GM12878 (cell line): Measurements from ENCODE around the gene FASN.
"Not testable (repeated sequence)": the region's sequence is repeated elsewhere in the genome, so short reads cannot be mapped to it uniquely, and the experiment has no call there.

Experiments
- CHD2 ChIP-seq: IDR thresholded peaks from 2 replicates; pipeline ENCODE4 v1.6.1; 2011; ENCODE audit warnings: low read depth, low read length, improper control_type of control experiment, borderline replicate concordance
- CHD4 ChIP-seq: fragments of 200-600 bp; sonication (generic); IDR thresholded peaks from 2 replicates; pipeline ENCODE4 v1.6.1; 2016; ENCODE audit warnings: mild to moderate bottlenecking
- CTCF ChIP-seq, 3 experiments: IDR thresholded peaks in 2 of 3; conservative IDR thresholded peaks in 1 of 3; 2 replicates each; pipeline ENCODE4 v1.5.1; 2011; ENCODE audit warnings: low read depth in 3 of 3, low read length in 3 of 3, mild to moderate bottlenecking in 3 of 3, control low read depth in 2 of 3, moderate library complexity in 2 of 3, inconsistent platforms in 1 of 3, mixed read lengths in 1 of 3; ENCODE audit not compliant: control insufficient read depth in 2 of 3, insufficient read depth in 1 of 3; ENCODE audit errors: extremely low read depth in 1 of 3
- DPF2 ChIP-seq: fragments of 450-650 bp; IDR thresholded peaks from 2 replicates; pipeline ENCODE4 v1.6.1; 2017; ENCODE audit warnings: mild to moderate bottlenecking
- EZH2 ChIP-seq: IDR thresholded peaks from 2 replicates; pipeline ENCODE4 v1.6.1; 2012; ENCODE audit warnings: low read depth, mild to moderate bottlenecking, control low read depth, inconsistent platforms, low read length, borderline replicate concordance; ENCODE audit not compliant: control insufficient read depth
- FOS ChIP-seq: IDR thresholded peaks from 3 replicates; pipeline ENCODE4 v1.6.1; 2011; ENCODE audit warnings: borderline replicate concordance; ENCODE audit not compliant: insufficient read length; ENCODE audit errors: extremely low read depth
- POLR2AphosphoS5 ChIP-seq: IDR thresholded peaks from 2 replicates; pipeline ENCODE4 v1.6.1; 2011; ENCODE audit warnings: mild to moderate bottlenecking, low read length, inconsistent platforms
- REST ChIP-seq: IDR thresholded peaks from 2 replicates; pipeline ENCODE4 v1.6.1; 2012; ENCODE audit warnings: mild to moderate bottlenecking, low read depth, low read length
- SUPT20H ChIP-seq: IDR thresholded peaks from 2 replicates; pipeline ENCODE4 v1.6.1; 2011; ENCODE audit warnings: low read depth, mild to moderate bottlenecking, low read length, moderate library complexity, borderline replicate concordance; ENCODE audit not compliant: control insufficient read depth

- TF ChIP-seq CTCF (IDR thresholded peaks at IDR 0.05 in 2 of 3, conservative IDR thresholded peaks at IDR 0.05 in 1 of 3; ENCODE audit: control insufficient read depth in 2 of 3, extremely low read depth in 1 of 3, insufficient read depth in 1 of 3, low read depth in 3 of 3, low read length in 3 of 3); DPF2; SUPT20H; EZH2; POLR2AphosphoS5; CHD4; REST; FOS; CHD2: not testable (repeated sequence)
These were observed 35.3 kb upstream of the FASN start for GRCh38 chr17:82133166-82133953.
